Fibroblast of lung (primary cell): ENCODE results near the gene ALKBH8.

ENCODE experiments used
- CTCF ChIP-seq, 2 donors: IDR thresholded peaks in 1 of 2; conservative IDR thresholded peaks in 1 of 2; 1 replicate in 1 of 2; 2 replicates in 1 of 2; pipeline ENCODE4 v1.5.1; 2011 to 2012; ENCODE audit warnings: low read length in 2 of 2, control low read depth in 1 of 2, inconsistent platforms in 1 of 2, low read depth in 1 of 2, mild to moderate bottlenecking in 1 of 2
- EZH2 ChIP-seq: IDR thresholded peaks from 2 replicates; pipeline ENCODE4 v1.5.1; 2012; ENCODE audit warnings: low read length, control low read depth, mild to moderate bottlenecking; ENCODE audit errors: missing control alignments

GRCh38 chr11:107593951-107594350 is 28.4 kb upstream of the ALKBH8 start:
- TF ChIP-seq CTCF (conservative IDR thresholded peaks at IDR 0.05 in 1 of 2, IDR thresholded peaks at IDR 0.05 in 1 of 2; ENCODE audit: low read depth in 1 of 2, low read length in 2 of 2) (no peak), EZH2 (no peak)
